Endothelial cell of umbilical vein (primary cell): ENCODE measurements around the gene THTPA. TPM values are rescaled to one million over a fixed set of nuclear protein-coding genes. Genes with fewer than 3 reads are reported as not detected.
"Not testable (repeated sequence)": the region's sequence is repeated elsewhere in the genome, so short reads cannot be mapped to it uniquely, and the experiment has no call there.

Experiments used
- BruUV-seq: library from RNA; stranded (reverse); fragments of 400-500 nt; replicated peaks from 2 replicates; lab custom pipeline; 2021; lab: Mats Ljungman, UMichigan
- CTCF ChIA-PET: fragments of 300-600, 350-600 bp; sonication (Branson Sonifier 250); formaldehyde crosslinking; loops from one replicate; lab custom pipeline; 2021; ENCODE audit warnings: antibody characterized with exemption, inconsistent platforms; lab: Charles Lee
- POLR2A ChIA-PET: fragments of 300-600, 350-600 bp; sonication (Branson Sonifier 250); formaldehyde crosslinking; loops from one replicate; lab custom pipeline; 2021; ENCODE audit warnings: antibody characterized with exemption, inconsistent platforms; lab: Charles Lee
- DNase-seq: peaks from one replicate; pipeline ENCODE4 v3.0.0-alpha.2; 2011; ENCODE audit warnings: low read depth, low spot score
- FAIRE-seq: peaks from 2 replicates; lab custom pipeline; 2011; peaks lifted over from hg19 to GRCh38; lab: Jason Lieb, UNC
- H2AFZ ChIP-seq: 2 replicates; pipeline ENCODE4 v1.6.0; 2012; ENCODE audit warnings: low read depth, low read length, control low read depth, inconsistent platforms
- H3K27ac ChIP-seq: 2 replicates; pipeline ENCODE4 v1.5.1; 2011; ENCODE audit warnings: low read depth, mild to moderate bottlenecking, control low read depth, low read length, moderate library complexity; ENCODE audit not compliant: insufficient read depth
- H3K27me3 ChIP-seq, 2 experiments: 2 replicates each; pipeline versions ENCODE4 v1.6.0 to v1.6.1; 2011; ENCODE audit warnings: low read length in 2 of 2, mixed read lengths in 1 of 2; ENCODE audit not compliant: control insufficient read depth in 2 of 2, insufficient read depth in 2 of 2
- H3K36me3 ChIP-seq, 2 experiments: 2 replicates in 1 of 2; 3 replicates in 1 of 2; pipeline ENCODE4 v1.5.1; 2011; ENCODE audit warnings: low read length in 2 of 2, mild to moderate bottlenecking in 1 of 2, moderate library complexity in 1 of 2; ENCODE audit not compliant: control insufficient read depth in 2 of 2, insufficient read depth in 2 of 2; ENCODE audit errors: extremely low read depth in 1 of 2
- H3K4me1 ChIP-seq: 3 replicates; pipeline ENCODE4 v1.5.1; 2011; ENCODE audit warnings: mild to moderate bottlenecking, low read length; ENCODE audit not compliant: control insufficient read depth, insufficient read depth; ENCODE audit errors: extremely low read depth
- H3K4me2 ChIP-seq: 2 replicates; pipeline ENCODE4 v1.6.1; 2011; ENCODE audit warnings: low read length, control low read depth, mixed read lengths; ENCODE audit not compliant: insufficient read depth
- H3K4me3 ChIP-seq, 3 experiments: fragments of 200-600 bp in 1 of 3; sonication (generic), shearing (Covaris generic) in 1 of 3; replicated peaks in 1 of 3; 2 replicates each; pipeline ENCODE4 v1.5.1; 2011 to 2016; ENCODE audit warnings: control low read depth in 3 of 3, low read length in 3 of 3, mild to moderate bottlenecking in 2 of 3, inconsistent platforms in 1 of 3, low read depth in 1 of 3, moderate library complexity in 1 of 3; ENCODE audit not compliant: insufficient read depth in 1 of 3
- H3K79me2 ChIP-seq: 2 replicates; pipeline ENCODE4 v1.6.0; 2012; ENCODE audit warnings: low read length, inconsistent platforms; ENCODE audit not compliant: control insufficient read depth, insufficient read depth
- H3K9ac ChIP-seq: replicated peaks from 2 replicates; pipeline ENCODE3; 2011; ENCODE audit warnings: low read length, control low read depth; ENCODE audit not compliant: insufficient read depth; ENCODE audit errors: extremely low read depth
- H3K9me1 ChIP-seq: replicated peaks from 3 replicates; pipeline ENCODE4 v1.6.0; 2011; ENCODE audit warnings: mild to moderate bottlenecking, low read length; ENCODE audit not compliant: control insufficient read depth, insufficient read depth; ENCODE audit errors: extremely low read depth
- H3K9me3 ChIP-seq: replicated peaks from 2 replicates; pipeline ENCODE4 v1.5.1; 2012; ENCODE audit warnings: low read length, inconsistent platforms; ENCODE audit not compliant: control insufficient read depth, insufficient read depth
- H4K20me1 ChIP-seq: replicated peaks from 2 replicates; pipeline ENCODE3; 2011; ENCODE audit warnings: mild to moderate bottlenecking, low read length; ENCODE audit not compliant: control insufficient read depth, insufficient read depth; ENCODE audit errors: extremely low read depth
- CTCF ChIP-seq, 2 donors: IDR thresholded peaks; 1 replicate in 1 of 2; 2 replicates in 1 of 2; pipeline ENCODE4 v1.5.1; 2011; ENCODE audit warnings: low read length in 2 of 2, mild to moderate bottlenecking in 2 of 2, moderate library complexity in 2 of 2, control low read depth in 1 of 2, inconsistent platforms in 1 of 2, low read depth in 1 of 2; ENCODE audit not compliant: insufficient read depth in 1 of 2; ENCODE audit errors: extremely low read depth in 1 of 2
- EZH2 ChIP-seq: IDR thresholded peaks from 2 replicates; pipeline ENCODE4 v1.6.1; 2012; ENCODE audit warnings: borderline replicate concordance, low read depth, mild to moderate bottlenecking, moderate library complexity, low read length, inconsistent platforms; ENCODE audit not compliant: severe bottlenecking
- FOS ChIP-seq: IDR thresholded peaks from 2 replicates; pipeline ENCODE4 v1.6.1; 2011; ENCODE audit warnings: mild to moderate bottlenecking, low read length, moderate library complexity, borderline replicate concordance; ENCODE audit not compliant: insufficient read depth
- GATA2 ChIP-seq: IDR thresholded peaks from 2 replicates; pipeline ENCODE4 v1.7.0; 2011; ENCODE audit warnings: low read depth, mild to moderate bottlenecking, moderate library complexity, mixed read lengths, low read length; ENCODE audit not compliant: insufficient read length, insufficient read depth
- JUN ChIP-seq: IDR thresholded peaks from 2 replicates; pipeline ENCODE4 v1.6.1; 2011; ENCODE audit warnings: borderline replicate concordance, low read depth; ENCODE audit not compliant: insufficient read length, insufficient read depth
- MAX ChIP-seq: IDR thresholded peaks from 2 replicates; pipeline ENCODE4 v1.6.1; 2011; ENCODE audit not compliant: insufficient read depth, insufficient read length
- MYC ChIP-seq: IDR thresholded peaks from one replicate; pipeline ENCODE4 v1.6.1; 2011; ENCODE audit warnings: mild to moderate bottlenecking, low read depth, low read length
- POLR2A ChIP-seq: IDR thresholded peaks from 2 replicates; pipeline ENCODE4 v1.6.1; 2012; ENCODE audit warnings: low read depth, mild to moderate bottlenecking, control low read depth, low read length
- POLR2AphosphoS5 ChIP-seq: IDR thresholded peaks from 2 replicates; pipeline ENCODE4 v1.6.1; 2012; ENCODE audit warnings: low read depth, mild to moderate bottlenecking, control low read depth, low read length, moderate library complexity; ENCODE audit not compliant: insufficient read depth
- dilution Hi-C: fragments of 300-500 bp; cut with MboI; formaldehyde crosslinking; loops from one replicate; pipeline ENCODE4 v1.15.0; 2019; ENCODE audit warnings: low sequenced_read_pairs; ENCODE audit not compliant: extremely low pct_ligation_motif_present
- intact Hi-C: fragments of 100-400 bp; cut with micrococcal nuclease; formaldehyde crosslinking; loops from one replicate; pipeline ENCODE4 v1.10.0; 2022
- polyA plus RNA-seq, 4 experiments: library from polyadenylated mRNA; depleted of rRNA in 3 of 4; stranded (reverse) in 3 of 4; unstranded in 1 of 4; fragments of >200 nt; gene quantifications; 2 replicates each; pipeline versions ENCODE4 v1.2.1 to v1.2.3, GENCODE V29; 2011 to 2012; ENCODE audit warnings: missing spikeins in 1 of 4
- total RNA-seq: library from RNA; stranded (reverse); gene quantifications from 2 replicates; pipeline ENCODE4 v1.2.3, GENCODE V29; 2021

THTPA gene
- total and polyA plus RNA-seq, 2 donors (not counting 3 experiments of a cell fraction or from before 2014, with no cell fraction given), result 10.8 to 12.5 TPM

GRCh38 chr14:23582906-23583760 lies 27.1 kb downstream of the THTPA start:
- Histone ChIP-seq H3K27me3 (peaks cover 16 to 17% of the 10 kb centered on the region in 2 experiments), H3K4me1 (no peaks in the 10 kb centered on the region), H4K20me1 (no peaks in the 10 kb centered on the region), H3K4me3 (no peak overlapping the region), H3K4me2 (no peak overlapping the region), H3K9me1 (no peaks in the 10 kb centered on the region), H3K36me3 (no peaks in the 10 kb centered on the region), H2AFZ (no peak overlapping the region), H3K9ac (no peak overlapping the region), H3K79me2 (no peaks in the 10 kb centered on the region), H3K9me3 (no peaks in the 10 kb centered on the region), H3K27ac (no peak overlapping the region)
- TF ChIP-seq EZH2 (no peak), FOS (no peak), MYC (no peak), POLR2A (no peak), CTCF (IDR thresholded peaks at IDR 0.05; ENCODE audit: extremely low read depth in 1 of 2, insufficient read depth in 1 of 2, low read depth in 1 of 2, low read length in 2 of 2) (no peak), GATA2 (no peak), POLR2AphosphoS5 (no peak), JUN (no peak), MAX (no peak)
- dilution Hi-C loops, result no loop called here
- BruUV-seq, result no TSS peak
- FAIRE-seq (no peak), DNase-seq (no peak)
- POLR2A ChIA-PET, result no interaction called here
- CTCF ChIA-PET, result interaction anchor here (0.9 to 1.6 kb wide), 2 partner anchors 49 to 83 kb away, joined by 3 read pairs; no protein-coding TSS in a partner anchor
- intact Hi-C loops, result no loop called here

- DNase-seq, H3K9me1 ChIP-seq, H3K79me2 ChIP-seq, intact Hi-C loops, H3K9me3 ChIP-seq, POLR2A ChIA-PET, H2AFZ ChIP-seq, BruUV-seq, H3K27me3 ChIP-seq, H3K9ac ChIP-seq, H3K36me3 ChIP-seq, dilution Hi-C loops, H3K4me2 ChIP-seq, H3K27ac ChIP-seq, FAIRE-seq, H3K4me1 ChIP-seq, H3K4me3 ChIP-seq, H4K20me1 ChIP-seq: not testable (repeated sequence)
- CTCF ChIA-PET, result interaction anchor here (0.9 kb wide), 1 partner anchor 82 kb away, joined by 3 read pairs; no protein-coding TSS in a partner anchor
Observed at GRCh38 chr14:23583761-23584526, 27.9 kb downstream of the THTPA start.
